Stimulated activated CD4-positive, alpha-beta T cell treated with anti-CD3 and anti-CD28 coated beads, Interleukin-1b, Interleukin-23, amount 100 ng/mL, for 1 hour (primary cell): Measurements from ENCODE around the gene POU2AF1.

ENCODE experiments used
- DNase-seq, 2 donors: peaks; one replicate each; pipeline ENCODE4 v3.0.0-alpha.2; 2020; ENCODE audit warnings: low read depth in 2 of 2

Gene POU2AF1

DNA sequence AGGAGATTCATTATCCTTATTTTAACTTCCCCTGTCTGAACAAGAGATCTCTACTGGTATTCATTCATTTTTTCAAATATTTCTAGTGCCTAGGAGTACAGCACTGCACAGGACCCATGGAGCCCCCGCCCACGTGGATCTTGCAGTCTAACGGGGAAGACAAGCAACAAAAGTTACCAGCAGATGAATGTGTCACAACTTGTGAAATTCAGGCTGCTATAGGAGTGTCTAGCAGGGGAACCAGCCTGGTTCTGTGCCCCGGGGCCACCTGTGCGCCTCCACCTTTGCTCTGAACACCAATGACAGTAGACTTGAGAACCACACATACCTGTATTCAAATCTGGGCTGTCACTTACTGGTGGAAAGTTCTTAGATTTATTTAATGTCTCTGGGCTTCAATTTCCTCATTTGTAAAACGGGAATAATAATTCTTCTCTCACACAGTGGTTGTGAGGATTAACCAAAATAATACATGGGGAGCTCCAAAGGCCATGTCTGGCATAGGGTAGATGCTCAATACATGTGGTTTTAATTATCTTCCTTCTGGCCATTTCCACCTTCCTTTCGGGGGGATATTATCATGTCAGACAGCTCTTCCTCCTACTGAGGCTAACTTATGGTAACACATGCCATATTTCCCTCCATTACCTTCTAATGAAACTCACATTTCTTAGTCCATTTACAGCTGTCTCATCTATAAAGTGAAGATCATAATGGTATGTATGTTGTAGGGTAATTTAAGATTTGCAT lies 17.8 kb downstream of the POU2AF1 start:
- no peak for DNase-seq

DNA sequence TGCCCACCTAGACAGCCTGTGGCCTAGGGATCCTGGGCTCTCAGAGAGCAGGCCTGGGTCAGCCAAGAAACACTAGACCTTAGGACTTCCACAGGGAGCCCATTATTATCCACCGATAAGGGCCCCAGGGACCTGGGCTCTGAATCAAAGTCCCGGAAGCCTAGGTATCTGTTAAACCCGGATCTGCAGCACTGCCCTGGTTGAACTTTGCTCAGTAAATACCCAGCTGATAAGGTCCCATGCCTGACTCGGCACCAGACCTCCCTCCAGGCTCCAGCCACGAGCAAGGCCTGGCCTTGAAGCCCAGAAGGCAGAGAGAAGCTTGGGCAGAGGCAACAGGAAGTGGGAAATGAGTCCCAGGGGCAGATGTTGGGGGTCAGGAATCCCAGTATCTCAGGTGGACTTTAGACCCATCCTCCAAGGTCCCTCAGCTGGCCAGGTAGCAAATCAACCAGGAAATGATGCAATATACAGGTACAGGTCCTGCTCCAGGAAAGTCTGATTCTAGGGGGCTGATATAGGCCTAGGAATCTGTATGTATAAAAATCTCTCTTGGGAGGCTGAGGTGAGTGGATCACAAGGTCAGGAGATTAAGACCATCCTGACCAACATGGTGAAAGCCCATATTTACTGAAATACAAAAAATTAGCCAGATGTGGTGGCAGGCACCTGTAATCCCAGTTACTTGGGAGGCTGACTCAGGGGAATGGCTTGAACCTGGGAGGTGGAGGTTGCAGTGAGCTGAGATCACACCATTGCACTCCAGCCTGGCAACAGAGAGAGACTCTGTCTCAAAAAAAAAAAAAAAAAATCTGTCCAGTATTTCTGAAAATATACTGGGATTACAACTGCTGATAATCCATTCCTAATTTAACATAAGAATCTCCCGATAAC lies 18.7 kb downstream of the POU2AF1 start:
- DNase-seq: no peak

GRCh38 chr11:111359223-111360149 lies 19.6 kb downstream of the POU2AF1 start:
- DNase-seq: no peak

DNA sequence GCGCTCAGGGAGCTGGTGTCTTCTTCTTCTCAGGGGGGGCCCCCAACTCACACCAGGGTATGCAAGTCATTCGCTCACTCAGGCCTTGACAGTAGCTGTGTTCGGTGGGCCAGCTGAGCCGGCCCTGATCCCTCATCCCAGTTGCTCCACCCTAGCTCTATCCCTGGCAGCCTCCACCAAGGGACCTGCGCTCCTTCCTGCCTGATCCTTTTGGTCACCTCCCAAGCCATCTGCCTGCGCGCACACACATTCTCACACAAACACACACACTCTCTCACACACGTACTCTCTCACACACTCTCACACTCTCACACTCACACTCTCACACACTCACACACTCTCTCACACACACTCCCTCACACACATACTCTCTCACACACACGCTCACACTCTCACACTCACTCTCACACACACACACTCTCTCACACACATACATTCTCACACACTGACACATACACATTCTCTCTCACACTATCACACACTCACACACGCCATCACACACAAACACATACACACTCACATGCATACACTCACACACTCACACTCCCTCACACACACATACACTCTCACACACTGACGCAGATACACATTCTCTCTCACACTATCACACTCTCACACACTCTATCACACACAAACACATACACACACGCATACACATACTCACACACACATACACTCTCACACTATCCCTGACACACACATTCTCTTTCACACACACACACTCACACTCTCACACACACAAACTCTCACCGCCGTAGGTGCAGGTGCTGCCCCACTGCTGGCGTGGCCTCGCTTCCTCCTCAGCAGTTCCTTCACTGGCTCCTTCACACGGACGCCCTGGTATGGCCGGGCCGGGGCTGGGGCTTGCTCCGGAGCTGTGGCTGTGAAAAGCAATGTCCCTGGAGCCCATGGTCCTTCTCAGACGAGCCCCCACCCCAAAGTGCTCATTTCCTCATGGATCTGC lies 20.8 kb downstream of the POU2AF1 start:
- no peak for DNase-seq

DNA sequence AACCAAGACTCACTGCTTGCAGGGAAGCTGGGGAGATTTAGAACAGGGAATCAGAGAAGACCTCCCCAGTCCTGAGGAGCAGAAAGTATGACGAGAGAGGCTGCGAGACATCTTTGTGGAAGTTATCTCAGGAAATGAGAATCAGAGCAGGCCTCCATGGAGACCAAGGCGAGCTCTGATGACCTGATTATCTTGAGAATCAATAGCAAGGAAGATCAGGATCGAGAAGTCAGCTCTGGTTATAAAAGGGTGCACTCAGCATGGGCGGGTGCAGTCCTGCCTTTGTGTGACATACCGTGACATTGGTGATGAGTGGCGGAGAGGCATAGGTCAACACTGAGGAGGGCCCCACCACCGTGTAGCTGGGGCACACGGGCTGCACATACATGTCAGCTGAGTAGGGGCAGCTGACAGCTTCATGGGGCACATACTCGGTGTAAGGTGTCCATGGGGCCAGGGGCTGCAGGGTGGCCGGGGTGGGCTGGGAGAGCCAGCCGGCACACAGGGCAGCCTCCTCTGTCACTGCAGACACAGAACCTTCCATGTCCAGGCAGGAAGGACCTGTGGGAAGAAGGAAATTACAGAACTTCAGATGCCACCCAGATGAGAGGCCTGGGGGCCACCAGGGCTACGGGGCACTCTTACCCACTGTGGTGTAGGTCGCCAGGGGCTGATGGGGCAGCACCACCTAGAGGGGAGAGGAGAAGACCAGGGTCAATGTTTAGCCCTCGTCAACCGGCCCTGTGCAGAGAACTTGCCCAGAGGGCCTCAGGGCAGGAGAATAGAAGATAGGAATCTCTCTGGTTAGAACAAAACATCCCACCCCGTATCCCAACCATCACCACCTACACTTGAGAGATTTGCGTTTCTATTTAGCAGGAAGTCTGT lies 21.7 kb downstream of the POU2AF1 start:
- DNase-seq: no peak

DNA sequence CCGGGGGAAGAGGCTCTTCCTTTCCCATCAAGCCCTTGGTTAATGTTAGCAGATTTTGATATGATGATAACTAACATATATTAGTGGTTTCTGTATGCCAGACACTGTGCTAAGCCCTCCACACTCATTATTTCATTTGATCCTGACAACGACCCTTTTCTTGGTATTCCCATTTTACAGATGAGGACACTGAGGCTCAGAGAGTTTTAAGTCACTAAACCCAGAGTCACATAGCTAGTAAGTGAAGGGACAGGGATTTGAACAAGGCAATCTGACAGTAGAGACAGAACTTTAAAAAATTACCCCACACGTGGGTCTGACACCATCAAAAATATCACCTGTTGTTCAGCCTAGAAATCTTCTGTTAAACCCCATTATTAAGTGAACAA lies 22.4 kb downstream of the POU2AF1 start:
- no peak for DNase-seq

GRCh38 chr11:111355956-111356659 lies 23.0 kb downstream of the POU2AF1 start:
- DNase-seq: no peak

GRCh38 chr11:111355101-111355500 lies 24.0 kb downstream of the POU2AF1 start:
- no peak for DNase-seq

DNA sequence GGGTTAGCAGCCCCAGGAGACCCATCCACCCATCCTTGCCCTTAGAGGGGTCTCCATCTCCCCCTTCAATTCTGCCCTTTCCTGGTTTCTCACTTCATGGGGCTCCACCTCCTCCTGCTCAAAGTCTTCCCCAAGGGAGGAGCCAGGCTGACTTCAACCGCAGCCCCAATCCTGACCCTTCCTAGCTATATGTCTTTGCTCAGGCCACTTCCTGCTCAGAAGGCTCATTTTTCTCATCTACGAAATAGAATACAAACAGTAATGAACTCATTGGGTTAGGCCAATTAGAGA lies 24.5 kb downstream of the POU2AF1 start:
- DNase-seq: no peak

DNA sequence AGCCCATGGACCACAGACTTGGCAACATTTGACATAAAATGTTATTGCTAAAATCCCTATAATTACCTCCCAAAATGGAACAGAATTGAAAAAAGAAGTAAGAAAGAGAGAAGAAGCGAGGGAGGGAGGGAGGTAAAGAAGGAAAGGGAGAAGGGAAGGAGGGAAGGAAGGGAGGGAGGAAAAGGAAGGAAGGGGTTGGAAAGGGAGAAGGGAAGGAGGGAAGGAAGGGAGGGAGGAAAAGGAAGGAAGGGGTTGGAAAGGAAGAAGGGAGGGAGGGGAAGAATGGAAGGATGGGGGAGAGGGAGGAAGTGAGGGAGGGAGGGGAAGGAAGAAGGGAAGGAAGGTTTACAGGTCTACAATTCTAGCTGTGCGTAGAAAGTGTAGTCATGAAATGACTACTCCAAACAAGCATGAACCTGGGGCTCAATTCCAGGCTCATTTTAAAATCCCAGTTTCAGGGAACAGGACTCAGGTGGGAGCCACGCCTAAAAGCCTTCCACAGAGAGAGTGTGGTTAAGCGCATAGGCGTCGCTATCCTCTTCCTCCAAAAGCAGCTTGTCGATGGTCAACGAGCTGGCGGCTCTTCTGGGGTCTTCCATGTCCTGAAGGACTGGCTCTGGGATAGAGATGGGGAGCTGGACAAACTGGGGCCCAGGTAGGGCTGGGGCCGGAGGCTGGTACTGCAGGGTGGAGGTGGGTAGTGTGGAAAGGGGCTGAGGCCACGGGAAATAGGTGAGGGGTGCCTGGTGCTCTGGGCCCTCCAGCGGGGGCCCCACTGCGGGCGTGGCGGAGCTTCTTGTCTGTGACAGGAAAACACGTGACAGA lies 25.1 kb downstream of the POU2AF1 start:
- no peak for DNase-seq

DNA sequence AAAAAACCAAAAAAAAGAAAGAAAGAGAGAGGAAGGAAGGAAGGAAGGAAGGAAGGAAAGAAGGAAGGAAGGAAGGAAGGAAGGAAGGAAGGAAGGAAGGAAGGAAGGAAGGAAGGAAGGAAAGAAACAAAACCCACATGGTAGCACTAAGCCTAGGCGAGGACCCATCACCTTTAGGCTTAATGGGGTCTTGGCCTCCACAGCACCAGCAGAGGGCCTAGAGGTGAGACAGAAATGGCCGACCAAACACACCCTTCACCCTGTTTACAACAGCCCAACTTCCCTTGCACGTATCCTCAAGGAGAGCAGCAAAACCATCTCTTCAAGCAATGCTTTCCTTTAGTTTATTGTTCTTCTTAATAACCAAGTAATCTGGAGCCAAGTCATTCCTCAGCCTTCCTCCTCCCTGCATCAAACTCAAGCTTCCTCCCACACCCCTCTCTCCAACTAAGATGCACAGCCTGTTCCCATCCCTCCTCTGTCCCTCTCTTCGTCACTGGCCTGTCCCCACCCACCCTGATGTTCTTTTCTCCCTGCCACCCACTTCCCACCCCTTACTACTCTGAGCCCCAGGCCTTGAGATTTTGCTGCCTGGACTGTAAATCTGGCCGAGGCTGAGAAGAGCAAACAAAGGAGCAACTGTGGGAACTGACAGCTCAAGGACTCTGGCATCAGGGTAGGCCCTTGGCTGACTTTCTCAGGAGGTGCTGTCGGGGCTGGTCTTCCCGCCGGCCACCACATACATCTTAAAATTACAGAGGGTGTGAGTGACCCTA lies 26.0 kb downstream of the POU2AF1 start:
- DNase-seq: no peak

DNA sequence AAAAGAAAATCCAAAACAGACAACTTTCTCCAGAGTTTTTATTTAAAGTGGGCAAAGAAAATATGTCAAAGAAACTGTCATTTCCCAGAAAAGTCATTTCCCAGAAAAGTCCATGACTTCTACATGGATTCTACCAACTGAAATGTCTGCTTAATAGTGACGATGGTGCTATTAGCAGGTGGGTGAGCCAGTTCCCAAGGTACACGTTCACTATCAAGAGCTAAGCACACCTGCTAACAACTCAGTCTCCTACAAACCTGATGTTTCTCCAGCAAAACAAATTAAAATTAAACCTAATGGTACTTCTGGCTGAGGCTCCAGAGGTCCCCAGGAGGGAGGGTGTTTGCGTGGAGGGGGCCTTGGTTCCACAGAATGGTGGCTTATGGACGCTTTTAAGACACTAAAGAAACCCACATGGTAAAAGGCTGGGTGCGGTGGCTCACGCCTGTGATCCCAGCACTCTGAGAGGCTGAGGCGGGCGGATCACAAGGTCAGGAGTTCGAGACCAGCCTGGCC lies 26.8 kb downstream of the POU2AF1 start:
- DNase-seq: no peak

- no peak for DNase-seq
Observed at GRCh38 chr11:111351374-111352055, 27.6 kb downstream of the POU2AF1 start.

- DNase-seq: no peak
Observed at GRCh38 chr11:111350811-111351210, 28.3 kb downstream of the POU2AF1 start.

- DNase-seq: no peak
Observed at GRCh38 chr11:111349191-111349695, 29.8 kb downstream of the POU2AF1 start.

GRCh38 chr11:111348147-111348546 lies 30.9 kb downstream of the POU2AF1 start:
- no peak for DNase-seq

DNA sequence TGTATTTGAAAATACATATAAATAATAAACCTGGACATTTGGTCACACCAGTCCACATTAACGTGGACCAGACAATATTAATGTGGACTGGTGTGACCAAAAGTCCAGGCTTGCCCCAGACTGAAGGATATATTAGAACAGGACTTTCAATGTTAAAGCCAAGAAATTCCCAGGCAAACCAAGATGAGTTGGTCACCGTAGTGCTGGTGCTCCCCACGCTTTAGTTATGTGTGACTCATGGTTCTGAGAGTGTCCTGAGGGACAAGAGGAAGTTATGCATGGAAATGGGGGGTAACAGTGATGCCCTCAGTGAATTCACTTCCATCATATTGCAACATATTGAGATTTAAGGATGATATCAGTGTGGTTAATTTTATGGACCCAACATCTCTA lies 31.4 kb downstream of the POU2AF1 start:
- no peak for DNase-seq
